H9 (cell line): ENCODE results near the gene LPP. TPM values are rescaled to one million over a fixed set of nuclear protein-coding genes. Genes with fewer than 3 reads are reported as not detected.

ENCODE experiments used
- DNase-seq: peaks from one replicate; pipeline ENCODE4 v3.0.0-alpha.2; 2017
- H2AFZ ChIP-seq: one replicate; pipeline ENCODE4 v1.6.1; 2013; ENCODE audit warnings: mild to moderate bottlenecking, low read length, control low read depth, moderate library complexity
- H2AK5ac ChIP-seq: 2 replicates; pipeline ENCODE4 v1.6.1; 2013; ENCODE audit warnings: low read length, control low read depth, mixed read lengths; ENCODE audit not compliant: insufficient read length
- H2BK120ac ChIP-seq: one replicate; pipeline ENCODE4 v1.6.1; 2013; ENCODE audit warnings: low read depth, mild to moderate bottlenecking, low read length, control low read depth, inconsistent platforms; ENCODE audit not compliant: poor library complexity, severe bottlenecking
- H2BK12ac ChIP-seq: 2 replicates; pipeline ENCODE4 v1.6.1; 2013; ENCODE audit warnings: low read length, control low read depth, mixed read lengths, low read depth; ENCODE audit not compliant: insufficient read length
- H2BK15ac ChIP-seq: 2 replicates; pipeline ENCODE4 v1.6.1; 2013; ENCODE audit warnings: low read depth, low read length, control low read depth
- H2BK20ac ChIP-seq: one replicate; pipeline ENCODE4 v1.6.1; 2013; ENCODE audit warnings: low read depth, mild to moderate bottlenecking, low read length, control low read depth, inconsistent platforms; ENCODE audit not compliant: poor library complexity, severe bottlenecking
- H2BK5ac ChIP-seq: 2 replicates; pipeline ENCODE4 v1.6.1; 2013; ENCODE audit warnings: low read length, control low read depth, mixed read lengths; ENCODE audit not compliant: insufficient read length
- H3K14ac ChIP-seq: 2 replicates; pipeline ENCODE4 v1.6.1; 2013; ENCODE audit warnings: low read length, control low read depth; ENCODE audit not compliant: insufficient read depth
- H3K18ac ChIP-seq: 2 replicates; pipeline ENCODE4 v1.6.1; 2013; ENCODE audit warnings: low read depth, mild to moderate bottlenecking, mixed read lengths, low read length, control low read depth; ENCODE audit not compliant: insufficient read length
- H3K23ac ChIP-seq: 2 replicates; pipeline ENCODE4 v1.6.1; 2013; ENCODE audit warnings: low read length, control low read depth, mixed read lengths, low read depth; ENCODE audit not compliant: insufficient read length
- H3K23me2 ChIP-seq: 2 replicates; pipeline ENCODE4 v1.6.1; 2013; ENCODE audit warnings: low read depth, mild to moderate bottlenecking, mixed read lengths, low read length, control low read depth; ENCODE audit not compliant: insufficient read length, poor library complexity, severe bottlenecking
- H3K27ac ChIP-seq: 2 replicates; pipeline ENCODE4 v1.5.1; 2013; ENCODE audit warnings: low read length, control low read depth, mixed read lengths, low read depth; ENCODE audit not compliant: insufficient read length
- H3K27me3 ChIP-seq: 2 replicates; pipeline ENCODE4 v1.6.1; 2013; ENCODE audit warnings: low read length, control low read depth, inconsistent platforms; ENCODE audit not compliant: insufficient read depth
- H3K4ac ChIP-seq: 2 replicates; pipeline ENCODE4 v1.6.1; 2013; ENCODE audit warnings: low read depth, mild to moderate bottlenecking, control low read depth, inconsistent platforms, low read length, moderate library complexity
- H3K4me1 ChIP-seq: 2 replicates; pipeline ENCODE4 v1.6.1; 2013; ENCODE audit warnings: low read length, control low read depth, inconsistent platforms; ENCODE audit not compliant: insufficient read depth
- H3K4me2 ChIP-seq: 2 replicates; pipeline ENCODE4 v1.6.1; 2013; ENCODE audit warnings: low read length, control low read depth, mixed read lengths; ENCODE audit not compliant: insufficient read length, insufficient read depth
- H3K56ac ChIP-seq: 2 replicates; pipeline ENCODE4 v1.6.1; 2013; ENCODE audit warnings: low read depth, mild to moderate bottlenecking, mixed read lengths, low read length, control low read depth; ENCODE audit not compliant: insufficient read length
- H3K79me1 ChIP-seq: 2 replicates; pipeline ENCODE4 v1.6.1; 2013; ENCODE audit warnings: low read depth, mild to moderate bottlenecking, moderate library complexity, low read length, control low read depth, inconsistent platforms; ENCODE audit not compliant: insufficient read depth, poor library complexity, severe bottlenecking
- H3K79me2 ChIP-seq: 2 replicates; pipeline ENCODE4 v1.6.1; 2013; ENCODE audit warnings: low read length, control low read depth, inconsistent platforms; ENCODE audit not compliant: insufficient read depth
- H3K9ac ChIP-seq: 2 replicates; pipeline ENCODE4 v1.6.1; 2013; ENCODE audit warnings: low read length, control low read depth, mixed read lengths; ENCODE audit not compliant: insufficient read length; ENCODE audit errors: extremely low read depth
- H3K9me3 ChIP-seq: one replicate; pipeline ENCODE4 v1.6.1; 2013; ENCODE audit warnings: low read depth, low read length, inconsistent platforms; ENCODE audit not compliant: control insufficient read depth
- H3T11ph ChIP-seq: one replicate; pipeline ENCODE4 v1.6.1; 2013; ENCODE audit warnings: mild to moderate bottlenecking, low read length, control low read depth, inconsistent platforms
- H4K20me1 ChIP-seq: one replicate; pipeline ENCODE4 v1.6.1; 2013; ENCODE audit not compliant: control insufficient read depth, insufficient read length, insufficient read depth
- H4K5ac ChIP-seq: 2 replicates; pipeline ENCODE4 v1.6.1; 2013; ENCODE audit warnings: low read depth, mild to moderate bottlenecking, mixed read lengths, low read length, control low read depth; ENCODE audit not compliant: insufficient read length
- H4K8ac ChIP-seq: replicated peaks from 2 replicates; pipeline ENCODE4 v1.6.1; 2013; ENCODE audit warnings: low read length, control low read depth, mixed read lengths, low read depth; ENCODE audit not compliant: insufficient read length
- H4K91ac ChIP-seq: 2 replicates; pipeline ENCODE4 v1.6.1; 2013; ENCODE audit warnings: low read depth, mild to moderate bottlenecking, moderate library complexity, mixed read lengths, low read length, control low read depth; ENCODE audit not compliant: insufficient read length
- H3K27ac Mint-ChIP-seq, 3 experiments: 2 replicates in 2 of 3; 3 replicates in 1 of 3; pipeline ENCODE4 v1.8.0; 2020 to 2021; ENCODE audit warnings: mixed read lengths in 3 of 3, mild to moderate bottlenecking in 1 of 3, moderate library complexity in 1 of 3
- H3K27me3 Mint-ChIP-seq: 2 replicates; pipeline ENCODE4 v1.8.0; 2021; ENCODE audit warnings: low read depth, mild to moderate bottlenecking, moderate library complexity, mixed read lengths
- H3K36me3 Mint-ChIP-seq, 3 experiments: 2 replicates in 2 of 3; 3 replicates in 1 of 3; pipeline ENCODE4 v1.8.0; 2020 to 2021; ENCODE audit warnings: low read depth in 3 of 3, mixed read lengths in 3 of 3; ENCODE audit not compliant: insufficient read depth in 1 of 3
- H3K4me1 Mint-ChIP-seq, 2 experiments: 2 replicates each; pipeline ENCODE4 v1.8.0; 2020; ENCODE audit warnings: mixed read lengths in 2 of 2
- H3K4me3 Mint-ChIP-seq, 2 experiments: 2 replicates in 1 of 2; 3 replicates in 1 of 2; pipeline ENCODE4 v1.8.0; 2020 to 2021; ENCODE audit warnings: mild to moderate bottlenecking in 2 of 2, mixed read lengths in 2 of 2, moderate library complexity in 1 of 2
- H3K9me3 Mint-ChIP-seq, 2 experiments: 2 replicates in 1 of 2; 3 replicates in 1 of 2; pipeline ENCODE4 v1.8.0; 2020; ENCODE audit warnings: mild to moderate bottlenecking in 2 of 2, mixed read lengths in 2 of 2, moderate library complexity in 1 of 2
- WGBS: extraction: QIAGEN DNeasy Blood & Tissue Kit; methylation state at CpG from one replicate; pipeline ENCODE4 v1.1.7; 2013; ENCODE audit warnings: missing lambda C conversion rate, low lambda C conversion rate, mixed read lengths; ENCODE audit not compliant: insufficient read length; ENCODE audit errors: extremely low coverage; 5-methylcytosine and 5-hydroxymethylcytosine counted together
- total RNA-seq: library from RNA; stranded (reverse); gene quantifications from 2 replicates; pipeline ENCODE4 v1.2.1, GENCODE V29; 2021
- TF ChIP-seq, protein P1 (sequence below): fragments of 200-600 bp; sonication (generic); conservative IDR thresholded peaks from 3 replicates; pipeline ENCODE4 v1.8.0; 2021; ENCODE audit warnings: antibody characterized with exemption, mild to moderate bottlenecking

The LPP gene
- total RNA-seq, 1 experiment from 2014 or later = 64.6 TPM

DNA sequence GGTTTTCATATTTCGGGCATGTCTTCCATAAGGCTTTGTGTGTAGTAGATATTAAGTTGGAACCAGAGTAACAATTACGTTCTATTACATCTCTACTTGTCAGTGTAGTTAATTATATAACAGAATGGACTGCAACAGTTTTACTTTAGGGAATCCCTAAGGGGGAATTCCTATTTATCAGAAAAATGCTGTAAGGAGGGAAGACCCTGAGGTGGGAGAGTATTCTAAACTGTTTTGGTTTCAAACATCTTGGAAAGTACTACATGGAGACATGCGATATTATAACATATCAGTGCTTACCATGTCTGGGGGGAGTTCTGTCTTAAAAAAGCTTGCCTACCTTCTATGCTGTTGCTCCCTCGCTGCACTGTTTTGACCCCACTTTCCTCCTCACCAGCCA, 238.1 kb downstream of the LPP start:
- Histone ChIP-seq H3K4me1 (no peaks in the 10 kb centered on the region), H3K4me2 (no peak overlapping the region), H2BK15ac (no peak overlapping the region), H3K18ac (no peak overlapping the region), H3K4ac (no peak overlapping the region), H3K9me3 (no peaks in the 10 kb centered on the region), H2BK12ac (no peak overlapping the region), H3K27ac (no peak overlapping the region), H3K79me1 (peaks cover 2% of the 10 kb centered on the region), H3K27me3 (no peaks in the 10 kb centered on the region), H4K8ac (no peak overlapping the region), H4K5ac (no peak overlapping the region), H3K23me2 (no peaks in the 10 kb centered on the region), H4K91ac (no peak overlapping the region), H2BK120ac (no peak overlapping the region), H2AK5ac (no peak overlapping the region), H3K14ac (no peak overlapping the region), H3K79me2 (no peaks in the 10 kb centered on the region), H2BK5ac (no peak overlapping the region), H3T11ph (no peak overlapping the region), H3K23ac (no peak overlapping the region), H2AFZ (no peak overlapping the region), H2BK20ac (no peak overlapping the region), H4K20me1 (no peaks in the 10 kb centered on the region), H3K9ac (no peak overlapping the region), H3K56ac (no peak overlapping the region)
- TF ChIP-seq, protein P1, sequence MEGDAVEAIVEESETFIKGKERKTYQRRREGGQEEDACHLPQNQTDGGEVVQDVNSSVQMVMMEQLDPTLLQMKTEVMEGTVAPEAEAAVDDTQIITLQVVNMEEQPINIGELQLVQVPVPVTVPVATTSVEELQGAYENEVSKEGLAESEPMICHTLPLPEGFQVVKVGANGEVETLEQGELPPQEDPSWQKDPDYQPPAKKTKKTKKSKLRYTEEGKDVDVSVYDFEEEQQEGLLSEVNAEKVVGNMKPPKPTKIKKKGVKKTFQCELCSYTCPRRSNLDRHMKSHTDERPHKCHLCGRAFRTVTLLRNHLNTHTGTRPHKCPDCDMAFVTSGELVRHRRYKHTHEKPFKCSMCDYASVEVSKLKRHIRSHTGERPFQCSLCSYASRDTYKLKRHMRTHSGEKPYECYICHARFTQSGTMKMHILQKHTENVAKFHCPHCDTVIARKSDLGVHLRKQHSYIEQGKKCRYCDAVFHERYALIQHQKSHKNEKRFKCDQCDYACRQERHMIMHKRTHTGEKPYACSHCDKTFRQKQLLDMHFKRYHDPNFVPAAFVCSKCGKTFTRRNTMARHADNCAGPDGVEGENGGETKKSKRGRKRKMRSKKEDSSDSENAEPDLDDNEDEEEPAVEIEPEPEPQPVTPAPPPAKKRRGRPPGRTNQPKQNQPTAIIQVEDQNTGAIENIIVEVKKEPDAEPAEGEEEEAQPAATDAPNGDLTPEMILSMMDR = no peak
- H3K4me3 Mint-ChIP-seq = no peak overlapping the region
- peaks cover 19 to 23% of the 10 kb centered on the region in 2 experiments for H3K4me1 Mint-ChIP-seq
- H3K27me3 Mint-ChIP-seq = no peaks in the 10 kb centered on the region
- H3K27ac Mint-ChIP-seq = no peak overlapping the region
- H3K9me3 Mint-ChIP-seq = no peaks in the 10 kb centered on the region
- WGBS = no CpG with 5 or more reads among the region's 4 CpGs
- no peaks in the 10 kb centered on the region for H3K36me3 Mint-ChIP-seq
- no peak for DNase-seq
